SK-N-SH (cell line): ENCODE measurements around the gene OGFR. TPM values are rescaled to one million over a fixed set of nuclear protein-coding genes. Genes with fewer than 3 reads are reported as not detected.

Experiments
- CTCF ChIA-PET: fragments of 300-600, 350-600 bp; formaldehyde crosslinking; extraction: SDS; loops from one replicate; lab custom pipeline; 2021; lab: Yijun Ruan, JAX
- POLR2A ChIA-PET: fragments of 350-600 bp; sonication (Branson Sonifier 250); formaldehyde crosslinking; extraction: SDS; loops from one replicate; lab custom pipeline; 2020; ENCODE audit warnings: antibody characterized with exemption, inconsistent platforms; lab: Yijun Ruan, JAX
- DNase-seq: peaks from one replicate; pipeline ENCODE4 v3.0.0; 2012
- H2AFZ ChIP-seq: fragments of 200-600 bp; sonication (generic); 2 replicates; pipeline ENCODE4 v1.8.1; 2016; ENCODE audit warnings: antibody characterized with exemption, mild to moderate bottlenecking, low read depth
- H3F3A ChIP-seq: fragments of 200-600 bp; sonication (generic); replicated peaks from 2 replicates; pipeline ENCODE3; 2016; ENCODE audit warnings: antibody characterized with exemption, mild to moderate bottlenecking; ENCODE audit not compliant: insufficient read depth
- H3K27ac ChIP-seq, 2 experiments: fragments of 200-500 bp in 1 of 2; fragments of 200-600 bp in 1 of 2; sonication (Bioruptor generic) in 1 of 2; sonication (generic), shearing (Covaris generic) in 1 of 2; 2 replicates each; pipeline versions ENCODE4 v1.5.1 to v1.6.1; 2014 to 2016; ENCODE audit warnings: low read depth in 2 of 2, inconsistent platforms in 1 of 2, low read length in 1 of 2, mild to moderate bottlenecking in 1 of 2, mixed read lengths in 1 of 2
- H3K27me3 ChIP-seq: fragments of 200-600 bp; sonication (generic), shearing (Covaris generic); 2 replicates; pipeline ENCODE4 v1.6.1; 2016; ENCODE audit warnings: mixed run types; ENCODE audit not compliant: insufficient read depth
- H3K36me3 ChIP-seq, 2 experiments: fragments of 200-500 bp in 1 of 2; fragments of 200-600 bp in 1 of 2; sonication (Bioruptor generic) in 1 of 2; sonication (generic) in 1 of 2; replicated peaks in 1 of 2; 2 replicates each; pipeline versions ENCODE3 to v1.5.1; 2014 to 2016; ENCODE audit warnings: low read length in 1 of 2, mild to moderate bottlenecking in 1 of 2; ENCODE audit not compliant: insufficient read depth in 2 of 2, control insufficient read depth in 1 of 2
- H3K4me1 ChIP-seq, 2 experiments: fragments of 200-500 bp in 1 of 2; fragments of 200-600 bp in 1 of 2; sonication (Bioruptor generic) in 1 of 2; sonication (generic), shearing (Covaris generic) in 1 of 2; 2 replicates each; pipeline versions ENCODE4 v1.5.1 to v1.6.1; 2014 to 2016; ENCODE audit warnings: low read depth in 1 of 2, low read length in 1 of 2, mixed run types in 1 of 2; ENCODE audit not compliant: insufficient read depth in 2 of 2, control insufficient read depth in 1 of 2
- H3K4me2 ChIP-seq: fragments of 200-600 bp; sonication (generic), shearing (Covaris generic); 2 replicates; pipeline ENCODE4 v1.6.1; 2017; ENCODE audit warnings: mixed run types
- H3K4me3 ChIP-seq, 2 experiments: fragments of 200-500 bp in 1 of 2; fragments of 200-600 bp in 1 of 2; sonication (Bioruptor generic) in 1 of 2; sonication (generic), shearing (Covaris generic) in 1 of 2; 2 replicates each; pipeline versions ENCODE4 v1.5.1 to v1.8.1; 2014 to 2016; ENCODE audit warnings: low read depth in 2 of 2, inconsistent platforms in 1 of 2, low read length in 1 of 2, mild to moderate bottlenecking in 1 of 2, mixed read lengths in 1 of 2, moderate library complexity in 1 of 2
- H3K79me2 ChIP-seq: fragments of 200-600 bp; sonication (generic); 2 replicates; pipeline ENCODE4 v1.8.1; 2017; ENCODE audit warnings: mild to moderate bottlenecking; ENCODE audit not compliant: insufficient read depth
- H3K9ac ChIP-seq: fragments of 200-600 bp; sonication (generic); 2 replicates; pipeline ENCODE4 v1.6.1; 2017; ENCODE audit warnings: mixed run types
- H3K9me2 ChIP-seq: fragments of 200-600 bp; sonication (generic); 2 replicates; pipeline ENCODE4 v1.6.1; 2017; ENCODE audit warnings: mixed run types
- H3K9me3 ChIP-seq: fragments of 200-600 bp; sonication (generic); 2 replicates; pipeline ENCODE4 v1.6.1; 2017; ENCODE audit warnings: mixed run types, mild to moderate bottlenecking, moderate library complexity
- H4K20me1 ChIP-seq: fragments of 200-600 bp; sonication (generic); 2 replicates; pipeline ENCODE4 v1.6.1; 2017; ENCODE audit warnings: mild to moderate bottlenecking, mixed run types; ENCODE audit not compliant: insufficient read depth
- ELF1 ChIP-seq: IDR thresholded peaks from 2 replicates; pipeline ENCODE4 v1.4.0; 2012
- EP300 ChIP-seq, 2 experiments: IDR thresholded peaks; 2 replicates each; pipeline versions ENCODE4 v1.4.0 to v1.6.1; 2012; ENCODE audit warnings: borderline replicate concordance in 1 of 2, low read depth in 1 of 2, low read length in 1 of 2
- EZH2phosphoT487 ChIP-seq: fragments of 200-600 bp; sonication (generic); IDR thresholded peaks from 2 replicates; pipeline ENCODE4 v1.6.1; 2017; ENCODE audit warnings: low read depth, mixed run types, mild to moderate bottlenecking, antibody characterized with exemption, moderate library complexity, borderline replicate concordance
- FOXM1 ChIP-seq: IDR thresholded peaks from 2 replicates; pipeline ENCODE4 v1.4.0; 2012; ENCODE audit warnings: low read depth, mild to moderate bottlenecking
- GATA2 ChIP-seq: sonication (generic); formaldehyde crosslinking; IDR thresholded peaks from 2 replicates; pipeline ENCODE4 v1.5.0; 2020; ENCODE audit warnings: mild to moderate bottlenecking, missing genetic modification reagents
- IRF3 ChIP-seq: fragments of 150-350 bp; IDR thresholded peaks from 2 replicates; pipeline ENCODE4 v1.6.1; 2016; ENCODE audit warnings: mild to moderate bottlenecking, low read depth, low read length
- JUND ChIP-seq: IDR thresholded peaks from 2 replicates; pipeline ENCODE4 v1.4.0; 2012
- MEF2A ChIP-seq: IDR thresholded peaks from 2 replicates; pipeline ENCODE4 v1.4.0; 2012; ENCODE audit warnings: low read depth, borderline replicate concordance
- MXI1 ChIP-seq: IDR thresholded peaks from 2 replicates; pipeline ENCODE4 v1.6.1; 2012; ENCODE audit warnings: mild to moderate bottlenecking, low read depth, low read length, improper control_type of control experiment
- NRF1 ChIP-seq: IDR thresholded peaks from 2 replicates; pipeline ENCODE4 v1.6.1; 2012; ENCODE audit warnings: low read depth, mild to moderate bottlenecking, low read length
- POLR2AphosphoS5 ChIP-seq: IDR thresholded peaks from 2 replicates; pipeline ENCODE4 v1.6.1; 2012; ENCODE audit warnings: low read depth, low read length
- RAD21 ChIP-seq: IDR thresholded peaks from 2 replicates; pipeline ENCODE4 v1.6.1; 2012; ENCODE audit warnings: mild to moderate bottlenecking, low read length
- RFX5 ChIP-seq: IDR thresholded peaks from 2 replicates; pipeline ENCODE4 v1.6.1; 2012; ENCODE audit warnings: mild to moderate bottlenecking, improper control_type of control experiment, low read length
- RXRA ChIP-seq: IDR thresholded peaks from 2 replicates; pipeline ENCODE4 v1.4.0; 2012; ENCODE audit warnings: low read depth, mild to moderate bottlenecking, borderline replicate concordance
- SIN3A ChIP-seq: IDR thresholded peaks from 2 replicates; pipeline ENCODE4 v1.6.1; 2012; ENCODE audit warnings: low read depth, mild to moderate bottlenecking, low read length, moderate library complexity, borderline replicate concordance
- USF2 ChIP-seq: fragments of 150-350 bp; IDR thresholded peaks from 2 replicates; pipeline ENCODE4 v1.6.1; 2017; ENCODE audit warnings: antibody characterized with exemption, low read length, low read depth, borderline replicate concordance
- WGBS: methylation state at CpG from one replicate; pipeline ENCODE4 v1.1.6; 2017; ENCODE audit warnings: low lambda C conversion rate; 5-methylcytosine and 5-hydroxymethylcytosine counted together
- polyA plus RNA-seq, 3 experiments: library from polyadenylated mRNA; depleted of rRNA; stranded (reverse); fragments of >200 nt; gene quantifications; 2 replicates each; pipeline ENCODE4 v1.2.3, GENCODE V29; 2012

Gene OGFR
- polyA plus RNA-seq, 1 of the 3 experiments (the other 2 are of a cell fraction): 60.8 TPM

GRCh38 chr20:62812181-62812906 lies 7.7 kb downstream of the OGFR start:
- no peak overlapping the region for H3K4me3 ChIP-seq
- 95% methylated on average over 29 of the region's 43 CpGs for WGBS
- CTCF ChIA-PET: no interaction called here
- no peaks in the 10 kb centered on the region for H3K9me3 ChIP-seq
- POLR2A ChIA-PET: no interaction called here
- no peak for DNase-seq
- no peak overlapping the region for H3K9ac ChIP-seq
- H3K36me3 ChIP-seq: peaks cover 12 to 53% of the 10 kb centered on the region in 2 experiments
- H4K20me1 ChIP-seq: peaks cover 15% of the 10 kb centered on the region
- peaks cover 8% of the 10 kb centered on the region; the same call in 1 of the 2 replicates for H3K79me2 ChIP-seq
- TF ChIP-seq ELF1: no peak
- TF ChIP-seq MEF2A: no peak
- TF ChIP-seq NRF1: no peak
- TF ChIP-seq EP300 (IDR thresholded peaks at IDR 0.05; ENCODE audit: borderline replicate concordance in 1 of 2, low read depth in 1 of 2, low read length in 1 of 2): no peak
- no peak for TF ChIP-seq JUND
- no peak for TF ChIP-seq MXI1
- TF ChIP-seq GATA2 (CRISPR knock-in tag): no peak
- TF ChIP-seq EZH2phosphoT487: no peak
- no peak for TF ChIP-seq POLR2AphosphoS5
- TF ChIP-seq USF2: no peak
- TF ChIP-seq RAD21: no peak
- TF ChIP-seq SIN3A: no peak
- TF ChIP-seq RXRA: no peak
- TF ChIP-seq RFX5: no peak
- H3K27me3 ChIP-seq: no peaks in the 10 kb centered on the region
- H2AFZ ChIP-seq: no peak overlapping the region
- peaks cover 4 to 25% of the 10 kb centered on the region in 2 experiments; a peak in 1 of 4 replicates for H3K4me1 ChIP-seq
- H3K4me2 ChIP-seq: no peak overlapping the region
- no peak overlapping the region for H3K27ac ChIP-seq
- H3K9me2 ChIP-seq: no peaks in the 10 kb centered on the region
- no peaks in the 10 kb centered on the region for H3F3A ChIP-seq

- 0 out of 2 replicates have a peak, but pooled peaks cover 3% of the 10 kb centered on the region for H3K79me2 ChIP-seq
- H3K9ac ChIP-seq: no peak overlapping the region
- no peaks in the 10 kb centered on the region for H3F3A ChIP-seq
- no peak overlapping the region for H3K4me2 ChIP-seq
- DNase-seq: no peak
- TF ChIP-seq IRF3: no peak
- no peak for TF ChIP-seq FOXM1
- TF ChIP-seq POLR2AphosphoS5: no peak
- ChIA-PET CTCF (no interaction called here), POLR2A (no interaction called here)
- 93% methylated on average over 7 of the region's 11 CpGs for WGBS
- H3K27ac ChIP-seq: no peak overlapping the region
- H3K36me3 ChIP-seq: peaks cover 12 to 51% of the 10 kb centered on the region in 2 experiments
- peaks cover 10% of the 10 kb centered on the region for H4K20me1 ChIP-seq
- no peak overlapping the region for H3K4me3 ChIP-seq
- H3K27me3 ChIP-seq: no peaks in the 10 kb centered on the region
- peaks cover 4 to 30% of the 10 kb centered on the region in 2 experiments; a peak in 2 of 4 replicates for H3K4me1 ChIP-seq
- H3K9me2 ChIP-seq: no peaks in the 10 kb centered on the region
- H2AFZ ChIP-seq: no peak overlapping the region
- no peaks in the 10 kb centered on the region for H3K9me3 ChIP-seq
Measured at GRCh38 chr20:62812907-62813200, 8.2 kb downstream of the OGFR start.
